CD4-positive, alpha-beta T cell (primary cell): Measurements from ENCODE around the gene GAS2. TPM values are rescaled to one million over a fixed set of nuclear protein-coding genes. Genes with fewer than 3 reads are reported as not detected.

Experiments
- ATAC-seq: fragments of 200-7000 bp; cut with Tn5 transposase; one replicate; pipeline ENCODE4 v1.10.0; 2022; ENCODE audit warnings: mild to moderate bottlenecking; ENCODE audit not compliant: poor library complexity
- CTCF ChIA-PET: fragments of 350-600 bp; sonication (Branson Sonifier 250); formaldehyde crosslinking; loops from one replicate; lab custom pipeline; 2021; ENCODE audit warnings: antibody characterized with exemption, inconsistent platforms; lab: Charles Lee
- POLR2A ChIA-PET: fragments of 350-600 bp; sonication (Branson Sonifier 250); formaldehyde crosslinking; loops from one replicate; lab custom pipeline; 2021; ENCODE audit warnings: antibody characterized with exemption, inconsistent platforms; lab: Charles Lee
- DNase-seq, 14 experiments: peaks; one replicate each; pipeline ENCODE4 v3.0.0-alpha.2; 2013 to 2020; ENCODE audit warnings: mixed read lengths in 2 of 14
- H3K27ac ChIP-seq, 2 donors: one replicate each; pipeline versions ENCODE4 v1.5.1 to v1.7.0; 2013; ENCODE audit warnings: low read length in 2 of 2, low read depth in 1 of 2, mild to moderate bottlenecking in 1 of 2
- H3K27me3 ChIP-seq, 2 experiments: 1 replicate in 1 of 2; 2 replicates in 1 of 2; pipeline versions ENCODE4 v1.6.1 to v1.7.0; 2013; ENCODE audit warnings: low read length in 2 of 2, control low read depth in 1 of 2, mild to moderate bottlenecking in 1 of 2, moderate library complexity in 1 of 2; ENCODE audit not compliant: insufficient read depth in 2 of 2, control insufficient read depth in 1 of 2
- H3K36me3 ChIP-seq: one replicate; pipeline ENCODE4 v1.6.1; 2013; ENCODE audit warnings: low read length, control low read depth; ENCODE audit not compliant: insufficient read depth
- H3K4me1 ChIP-seq: one replicate; pipeline ENCODE4 v1.6.1; 2013; ENCODE audit warnings: low read length, control low read depth; ENCODE audit not compliant: insufficient read depth
- H3K4me3 ChIP-seq: one replicate; pipeline ENCODE4 v1.5.1; 2013; ENCODE audit warnings: mild to moderate bottlenecking, low read length, moderate library complexity
- H3K9me3 ChIP-seq, 2 experiments: 1 replicate in 1 of 2; 2 replicates in 1 of 2; pipeline versions ENCODE4 v1.6.1 to v1.7.0; 2013; ENCODE audit warnings: low read length in 2 of 2, mild to moderate bottlenecking in 2 of 2, control low read depth in 1 of 2, moderate library complexity in 1 of 2; ENCODE audit not compliant: control insufficient read depth in 1 of 2, insufficient read depth in 1 of 2
- H3K27ac Mint-ChIP-seq: one replicate; pipeline ENCODE4 v1.8.0; 2020; ENCODE audit warnings: mixed read lengths
- H3K27me3 Mint-ChIP-seq: one replicate; pipeline ENCODE4 v1.8.0; 2021; ENCODE audit warnings: mixed read lengths
- H3K36me3 Mint-ChIP-seq: one replicate; pipeline ENCODE4 v1.8.0; 2021; ENCODE audit warnings: low read depth, mixed read lengths
- H3K4me1 Mint-ChIP-seq: one replicate; pipeline ENCODE4 v1.8.0; 2021; ENCODE audit warnings: low read depth, mixed read lengths
- H3K4me3 Mint-ChIP-seq: one replicate; pipeline ENCODE4 v1.8.0; 2020; ENCODE audit warnings: mild to moderate bottlenecking, mixed read lengths
- H3K9me3 Mint-ChIP-seq: one replicate; pipeline ENCODE4 v1.8.0; 2020; ENCODE audit warnings: mixed read lengths
- CTCF ChIP-seq: fragments of 200-600 bp; IDR thresholded peaks from one replicate; pipeline ENCODE4 v1.8.0; 2022; ENCODE audit warnings: antibody characterized with exemption, mild to moderate bottlenecking
- intact Hi-C, 2 experiments: fragments of 100-400 bp; cut with DNase I in 1 of 2; cut with micrococcal nuclease in 1 of 2; formaldehyde crosslinking; loops; one replicate each; pipeline versions ENCODE4 v1.15.1 to v1.9.0; 2023 to 2025; cut with DNase I, micrococcal nuclease
- total RNA-seq, 174 experiments: library from RNA in 2 of 174; stranded (reverse) in 2 of 174; gene quantifications; one replicate each; pipeline ENCODE4 v1.2.3 and lab custom pipeline; 2021 to 2026

The GAS2 gene
- total RNA-seq, 2 experiments from 2014 or later = 2.2 to 2.9 TPM

DNA sequence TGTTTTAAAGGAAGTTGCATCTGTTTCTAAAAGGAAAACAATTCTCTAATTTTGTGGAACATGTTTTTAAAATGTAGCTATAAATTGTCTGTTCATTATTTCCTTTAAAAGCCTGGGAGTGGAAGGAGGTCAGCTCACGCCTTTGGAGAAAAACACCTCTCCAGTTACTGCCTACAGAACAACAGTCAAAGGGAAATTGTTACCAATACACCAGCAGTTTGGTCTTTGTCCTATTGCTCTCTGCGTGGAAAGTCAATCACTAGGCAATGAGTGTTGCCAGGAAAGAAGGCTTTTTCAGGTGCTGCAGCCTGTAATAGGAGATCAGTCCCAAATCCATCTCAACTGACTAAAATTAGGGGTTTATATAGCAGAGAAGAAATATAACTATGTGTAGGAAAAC is 141.0 kb downstream of the GAS2 start:
- DNase-seq (no peak), ATAC-seq (no peak)
- Histone ChIP-seq H3K27ac (no peak overlapping the region), H3K27me3 (no peaks in the 10 kb centered on the region), H3K36me3 (no peaks in the 10 kb centered on the region), H3K9me3 (no peaks in the 10 kb centered on the region), H3K4me3 (no peak overlapping the region), H3K4me1 (no peaks in the 10 kb centered on the region)
- H3K27ac Mint-ChIP-seq = no peak overlapping the region
- peaks cover 9% of the 10 kb centered on the region for H3K9me3 Mint-ChIP-seq
- H3K27me3 Mint-ChIP-seq = no peaks in the 10 kb centered on the region
- no peak overlapping the region for H3K4me3 Mint-ChIP-seq
- TF ChIP-seq CTCF = no peak
- intact Hi-C loops = no loop called here
- ChIA-PET POLR2A (no interaction called here), CTCF (no interaction called here)
- no peaks in the 10 kb centered on the region for H3K36me3 Mint-ChIP-seq
- no peaks in the 10 kb centered on the region for H3K4me1 Mint-ChIP-seq

GRCh38 chr11:22807855-22808570 is 141.6 kb downstream of the GAS2 start:
- H3K4me3 Mint-ChIP-seq = no peak overlapping the region
- intact Hi-C loops = no loop called here
- DNase-seq (no peak), ATAC-seq (no peak)
- CTCF ChIA-PET = no interaction called here
- POLR2A ChIA-PET = no interaction called here
- H3K27me3 ChIP-seq = no peaks in the 10 kb centered on the region
- no peak for TF ChIP-seq CTCF
- H3K4me3 ChIP-seq = no peak overlapping the region
- no peaks in the 10 kb centered on the region for H3K36me3 ChIP-seq
- H3K27me3 Mint-ChIP-seq = no peaks in the 10 kb centered on the region
- H3K27ac ChIP-seq = no peak overlapping the region
- peaks cover 9% of the 10 kb centered on the region for H3K9me3 Mint-ChIP-seq
- H3K27ac Mint-ChIP-seq = no peak overlapping the region
- H3K4me1 ChIP-seq = no peaks in the 10 kb centered on the region
- no peaks in the 10 kb centered on the region for H3K36me3 Mint-ChIP-seq
- no peaks in the 10 kb centered on the region for H3K4me1 Mint-ChIP-seq
- H3K9me3 ChIP-seq = no peaks in the 10 kb centered on the region

DNA sequence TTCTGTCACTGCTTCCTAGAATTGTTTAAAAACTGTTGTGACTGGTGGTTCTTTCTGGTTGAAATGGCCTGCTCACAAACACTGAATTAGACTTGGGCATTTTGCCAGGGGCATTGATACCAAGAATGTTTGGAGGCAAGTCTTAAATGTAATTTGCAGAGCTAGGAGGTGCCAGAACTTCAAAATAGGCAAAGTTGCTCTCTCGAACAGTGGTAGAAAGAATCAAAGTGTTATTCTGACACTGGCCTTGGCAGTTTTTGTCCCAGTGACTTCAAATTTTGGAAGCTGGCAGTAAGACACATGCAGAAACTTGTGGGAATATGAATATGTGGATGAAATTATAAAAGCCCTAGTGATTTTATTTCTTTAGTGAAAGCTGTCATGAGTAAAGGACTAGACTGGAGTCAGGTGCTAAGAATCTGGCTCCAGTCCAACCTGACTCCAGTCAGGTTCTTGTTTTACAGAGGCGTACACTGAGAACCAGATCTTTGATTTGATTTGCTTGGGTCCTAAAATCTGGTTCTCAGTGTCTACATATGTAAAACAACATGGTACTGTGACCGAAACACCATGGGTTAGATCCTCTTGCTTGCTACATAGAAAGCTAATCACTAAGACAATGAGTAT is 142.3 kb downstream of the GAS2 start:
- H3K9me3 ChIP-seq = no peaks in the 10 kb centered on the region
- no peaks in the 10 kb centered on the region for H3K36me3 ChIP-seq
- TF ChIP-seq CTCF = no peak
- no peaks in the 10 kb centered on the region for H3K4me1 ChIP-seq
- no peak for ATAC-seq
- H3K4me3 Mint-ChIP-seq = no peak overlapping the region
- no peak overlapping the region for H3K27ac Mint-ChIP-seq
- no peak overlapping the region for H3K27ac ChIP-seq
- H3K9me3 Mint-ChIP-seq = peaks cover 9% of the 10 kb centered on the region
- POLR2A ChIA-PET = interaction anchor here (1.9 kb wide), 1 partner anchor 21 kb away, joined by 8 read pairs; the partner anchor contains the start of gene SVIP
- DNase-seq = no peak
- H3K27me3 ChIP-seq = no peaks in the 10 kb centered on the region
- no peaks in the 10 kb centered on the region for H3K4me1 Mint-ChIP-seq
- no peak overlapping the region for H3K4me3 ChIP-seq
- CTCF ChIA-PET = no interaction called here
- H3K36me3 Mint-ChIP-seq = no peaks in the 10 kb centered on the region
- H3K27me3 Mint-ChIP-seq = no peaks in the 10 kb centered on the region
- intact Hi-C loops = no loop called here
